Endothelial cell of umbilical vein (primary cell): ENCODE data around the gene TMEM120B. TPM values are rescaled to one million over a fixed set of nuclear protein-coding genes. Genes with fewer than 3 reads are reported as not detected.

Experiments used
- BruUV-seq: library from RNA; stranded (reverse); fragments of 400-500 nt; replicated peaks from 2 replicates; lab custom pipeline; 2021; lab: Mats Ljungman, UMichigan
- CTCF ChIA-PET: fragments of 300-600, 350-600 bp; sonication (Branson Sonifier 250); formaldehyde crosslinking; loops from one replicate; lab custom pipeline; 2021; ENCODE audit warnings: antibody characterized with exemption, inconsistent platforms; lab: Charles Lee
- POLR2A ChIA-PET: fragments of 300-600, 350-600 bp; sonication (Branson Sonifier 250); formaldehyde crosslinking; loops from one replicate; lab custom pipeline; 2021; ENCODE audit warnings: antibody characterized with exemption, inconsistent platforms; lab: Charles Lee
- DNase-seq: peaks from one replicate; pipeline ENCODE4 v3.0.0-alpha.2; 2011; ENCODE audit warnings: low read depth, low spot score
- FAIRE-seq: peaks from 2 replicates; lab custom pipeline; 2011; peaks lifted over from hg19 to GRCh38; lab: Jason Lieb, UNC
- H2AFZ ChIP-seq: 2 replicates; pipeline ENCODE4 v1.6.0; 2012; ENCODE audit warnings: low read depth, low read length, control low read depth, inconsistent platforms
- H3K27ac ChIP-seq: 2 replicates; pipeline ENCODE4 v1.5.1; 2011; ENCODE audit warnings: low read depth, mild to moderate bottlenecking, control low read depth, low read length, moderate library complexity; ENCODE audit not compliant: insufficient read depth
- H3K27me3 ChIP-seq, 2 experiments: 2 replicates each; pipeline versions ENCODE4 v1.6.0 to v1.6.1; 2011; ENCODE audit warnings: low read length in 2 of 2, mixed read lengths in 1 of 2; ENCODE audit not compliant: control insufficient read depth in 2 of 2, insufficient read depth in 2 of 2
- H3K36me3 ChIP-seq, 2 experiments: 2 replicates in 1 of 2; 3 replicates in 1 of 2; pipeline ENCODE4 v1.5.1; 2011; ENCODE audit warnings: low read length in 2 of 2, mild to moderate bottlenecking in 1 of 2, moderate library complexity in 1 of 2; ENCODE audit not compliant: control insufficient read depth in 2 of 2, insufficient read depth in 2 of 2; ENCODE audit errors: extremely low read depth in 1 of 2
- H3K4me1 ChIP-seq: 3 replicates; pipeline ENCODE4 v1.5.1; 2011; ENCODE audit warnings: mild to moderate bottlenecking, low read length; ENCODE audit not compliant: control insufficient read depth, insufficient read depth; ENCODE audit errors: extremely low read depth
- H3K4me2 ChIP-seq: 2 replicates; pipeline ENCODE4 v1.6.1; 2011; ENCODE audit warnings: low read length, control low read depth, mixed read lengths; ENCODE audit not compliant: insufficient read depth
- H3K4me3 ChIP-seq, 3 experiments: fragments of 200-600 bp in 1 of 3; sonication (generic), shearing (Covaris generic) in 1 of 3; replicated peaks in 1 of 3; 2 replicates each; pipeline ENCODE4 v1.5.1; 2011 to 2016; ENCODE audit warnings: control low read depth in 3 of 3, low read length in 3 of 3, mild to moderate bottlenecking in 2 of 3, inconsistent platforms in 1 of 3, low read depth in 1 of 3, moderate library complexity in 1 of 3; ENCODE audit not compliant: insufficient read depth in 1 of 3
- H3K79me2 ChIP-seq: 2 replicates; pipeline ENCODE4 v1.6.0; 2012; ENCODE audit warnings: low read length, inconsistent platforms; ENCODE audit not compliant: control insufficient read depth, insufficient read depth
- H3K9ac ChIP-seq: replicated peaks from 2 replicates; pipeline ENCODE3; 2011; ENCODE audit warnings: low read length, control low read depth; ENCODE audit not compliant: insufficient read depth; ENCODE audit errors: extremely low read depth
- H3K9me1 ChIP-seq: replicated peaks from 3 replicates; pipeline ENCODE4 v1.6.0; 2011; ENCODE audit warnings: mild to moderate bottlenecking, low read length; ENCODE audit not compliant: control insufficient read depth, insufficient read depth; ENCODE audit errors: extremely low read depth
- H3K9me3 ChIP-seq: replicated peaks from 2 replicates; pipeline ENCODE4 v1.5.1; 2012; ENCODE audit warnings: low read length, inconsistent platforms; ENCODE audit not compliant: control insufficient read depth, insufficient read depth
- H4K20me1 ChIP-seq: replicated peaks from 2 replicates; pipeline ENCODE3; 2011; ENCODE audit warnings: mild to moderate bottlenecking, low read length; ENCODE audit not compliant: control insufficient read depth, insufficient read depth; ENCODE audit errors: extremely low read depth
- EZH2 ChIP-seq: IDR thresholded peaks from 2 replicates; pipeline ENCODE4 v1.6.1; 2012; ENCODE audit warnings: borderline replicate concordance, low read depth, mild to moderate bottlenecking, moderate library complexity, low read length, inconsistent platforms; ENCODE audit not compliant: severe bottlenecking
- FOS ChIP-seq: IDR thresholded peaks from 2 replicates; pipeline ENCODE4 v1.6.1; 2011; ENCODE audit warnings: mild to moderate bottlenecking, low read length, moderate library complexity, borderline replicate concordance; ENCODE audit not compliant: insufficient read depth
- GATA2 ChIP-seq: IDR thresholded peaks from 2 replicates; pipeline ENCODE4 v1.7.0; 2011; ENCODE audit warnings: low read depth, mild to moderate bottlenecking, moderate library complexity, mixed read lengths, low read length; ENCODE audit not compliant: insufficient read length, insufficient read depth
- JUN ChIP-seq: IDR thresholded peaks from 2 replicates; pipeline ENCODE4 v1.6.1; 2011; ENCODE audit warnings: borderline replicate concordance, low read depth; ENCODE audit not compliant: insufficient read length, insufficient read depth
- MAX ChIP-seq: IDR thresholded peaks from 2 replicates; pipeline ENCODE4 v1.6.1; 2011; ENCODE audit not compliant: insufficient read depth, insufficient read length
- MYC ChIP-seq: IDR thresholded peaks from one replicate; pipeline ENCODE4 v1.6.1; 2011; ENCODE audit warnings: mild to moderate bottlenecking, low read depth, low read length
- POLR2A ChIP-seq: IDR thresholded peaks from 2 replicates; pipeline ENCODE4 v1.6.1; 2012; ENCODE audit warnings: low read depth, mild to moderate bottlenecking, control low read depth, low read length
- POLR2AphosphoS5 ChIP-seq: IDR thresholded peaks from 2 replicates; pipeline ENCODE4 v1.6.1; 2012; ENCODE audit warnings: low read depth, mild to moderate bottlenecking, control low read depth, low read length, moderate library complexity; ENCODE audit not compliant: insufficient read depth
- dilution Hi-C: fragments of 300-500 bp; cut with MboI; formaldehyde crosslinking; loops from one replicate; pipeline ENCODE4 v1.15.0; 2019; ENCODE audit warnings: low sequenced_read_pairs; ENCODE audit not compliant: extremely low pct_ligation_motif_present
- intact Hi-C: fragments of 100-400 bp; cut with micrococcal nuclease; formaldehyde crosslinking; loops from one replicate; pipeline ENCODE4 v1.10.0; 2022
- polyA plus RNA-seq, 4 experiments: library from polyadenylated mRNA; depleted of rRNA in 3 of 4; stranded (reverse) in 3 of 4; unstranded in 1 of 4; fragments of >200 nt; gene quantifications; 2 replicates each; pipeline versions ENCODE4 v1.2.1 to v1.2.3, GENCODE V29; 2011 to 2012; ENCODE audit warnings: missing spikeins in 1 of 4
- total RNA-seq: library from RNA; stranded (reverse); gene quantifications from 2 replicates; pipeline ENCODE4 v1.2.3, GENCODE V29; 2021
- TF ChIP-seq, protein P1 (sequence below), 2 donors: IDR thresholded peaks; 1 replicate in 1 of 2; 2 replicates in 1 of 2; pipeline ENCODE4 v1.5.1; 2011; ENCODE audit warnings: low read length in 2 of 2, mild to moderate bottlenecking in 2 of 2, moderate library complexity in 2 of 2, control low read depth in 1 of 2, inconsistent platforms in 1 of 2, low read depth in 1 of 2; ENCODE audit not compliant: insufficient read depth in 1 of 2; ENCODE audit errors: extremely low read depth in 1 of 2

Gene TMEM120B
- total and polyA plus RNA-seq, 2 donors (not counting 3 experiments of a cell fraction or from before 2014, with no cell fraction given): 10.4 to 12.8 TPM

- peaks cover 63% of the 10 kb centered on the region for H3K79me2 ChIP-seq
- intact Hi-C loops: no loop called here
- POLR2A ChIA-PET: interaction anchor here (0.7 to 3.3 kb wide), 3 partner anchors 8 to 14 kb away, joined by 4 to 20 read pairs (median 8); partner anchors contain the start of gene RHOF
- BruUV-seq: TSS peak; percentile 69
- peaks cover 42% of the 10 kb centered on the region for H3K4me1 ChIP-seq
- H3K36me3 ChIP-seq: peaks cover 0 to 7% of the 10 kb centered on the region in 2 experiments
- H4K20me1 ChIP-seq: no peaks in the 10 kb centered on the region
- H3K27ac ChIP-seq: peak overlapping the region; percentile 93
- H3K9me3 ChIP-seq: no peaks in the 10 kb centered on the region
- TF ChIP-seq POLR2AphosphoS5 (no peak), POLR2A (no peak), MAX (no peak), FOS (no peak), GATA2 (no peak), EZH2 (no peak), MYC (no peak), JUN (no peak)
- TF ChIP-seq, protein P1, sequence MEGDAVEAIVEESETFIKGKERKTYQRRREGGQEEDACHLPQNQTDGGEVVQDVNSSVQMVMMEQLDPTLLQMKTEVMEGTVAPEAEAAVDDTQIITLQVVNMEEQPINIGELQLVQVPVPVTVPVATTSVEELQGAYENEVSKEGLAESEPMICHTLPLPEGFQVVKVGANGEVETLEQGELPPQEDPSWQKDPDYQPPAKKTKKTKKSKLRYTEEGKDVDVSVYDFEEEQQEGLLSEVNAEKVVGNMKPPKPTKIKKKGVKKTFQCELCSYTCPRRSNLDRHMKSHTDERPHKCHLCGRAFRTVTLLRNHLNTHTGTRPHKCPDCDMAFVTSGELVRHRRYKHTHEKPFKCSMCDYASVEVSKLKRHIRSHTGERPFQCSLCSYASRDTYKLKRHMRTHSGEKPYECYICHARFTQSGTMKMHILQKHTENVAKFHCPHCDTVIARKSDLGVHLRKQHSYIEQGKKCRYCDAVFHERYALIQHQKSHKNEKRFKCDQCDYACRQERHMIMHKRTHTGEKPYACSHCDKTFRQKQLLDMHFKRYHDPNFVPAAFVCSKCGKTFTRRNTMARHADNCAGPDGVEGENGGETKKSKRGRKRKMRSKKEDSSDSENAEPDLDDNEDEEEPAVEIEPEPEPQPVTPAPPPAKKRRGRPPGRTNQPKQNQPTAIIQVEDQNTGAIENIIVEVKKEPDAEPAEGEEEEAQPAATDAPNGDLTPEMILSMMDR (IDR thresholded peaks at IDR 0.05; ENCODE audit: extremely low read depth in 1 of 2, insufficient read depth in 1 of 2, low read depth in 1 of 2, low read length in 2 of 2): no peak
- DNase-seq (no peak), FAIRE-seq (no peak)
- peak overlapping the region; percentile 87 for H3K4me2 ChIP-seq
- H2AFZ ChIP-seq: no peak overlapping the region
- H3K9me1 ChIP-seq: no peaks in the 10 kb centered on the region
- H3K9ac ChIP-seq: peak overlapping the region; percentile 98
- H3K4me3 ChIP-seq: peak overlapping the region; percentile 13 to 81 (median 79)
- no peaks in the 10 kb centered on the region for H3K27me3 ChIP-seq
- CTCF ChIA-PET: interaction anchor here (1.6 to 12.8 kb wide), 3 partner anchors 4 to 86 kb away, joined by 7 to 774 read pairs (median 774); partner anchors contain the start of genes PSMD9, RHOF and SETD1B
- dilution Hi-C loops: no loop called here
These were observed 89.9 kb downstream of the TMEM120B start for GRCh38 chr12:121802485-121802842.
